ENCODE measurements around the gene NCF4. TPM values are rescaled to one million over a fixed set of nuclear protein-coding genes. Genes with fewer than 3 reads are reported as not detected.

NCF4 gene
- total and polyA plus RNA-seq, 4 donors: 6.5 to 42.4 (median 27.2) TPM

DNA sequence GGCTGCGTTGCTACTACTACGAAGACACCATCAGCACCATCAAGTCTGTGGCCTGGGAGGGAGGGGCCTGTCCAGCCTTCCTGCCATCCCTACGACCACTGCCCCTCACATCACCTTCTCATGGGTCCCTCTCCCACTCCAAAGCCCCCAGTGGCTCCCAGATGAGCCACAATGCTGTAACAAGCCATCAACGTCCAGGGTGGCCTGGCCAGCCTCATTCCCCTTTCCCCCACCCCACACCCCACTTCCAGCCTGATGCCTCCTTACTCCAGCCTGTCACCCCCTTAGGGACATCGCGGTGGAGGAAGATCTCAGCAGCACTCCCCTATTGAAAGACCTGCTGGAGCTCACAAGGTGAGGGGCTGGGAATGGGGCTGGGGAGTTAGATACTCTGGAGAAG, 14.9 kb downstream of the NCF4 start:
- WGBS, 2 donors: 71 to 79% methylated on average over 6 of the region's 6 CpGs

DNA sequence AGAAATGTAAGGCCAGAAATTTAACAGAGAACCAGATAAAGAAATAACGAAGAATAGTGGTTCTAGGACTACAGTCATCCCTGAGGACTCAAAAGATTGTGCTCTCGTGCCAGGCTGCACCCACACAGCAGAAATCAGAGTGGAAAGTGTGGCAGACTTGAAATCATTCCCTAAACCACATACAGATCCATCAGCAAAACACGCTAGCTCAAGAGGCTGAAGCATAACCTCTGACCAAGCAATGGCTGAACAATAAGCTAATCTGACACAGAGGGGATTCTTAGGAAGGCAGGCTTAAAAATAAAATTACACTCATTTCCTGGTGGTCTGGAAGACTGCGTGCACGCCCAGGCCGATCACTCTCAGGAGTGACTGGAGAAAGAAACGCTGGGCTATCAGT, 19.0 kb downstream of the NCF4 start:
- DNase-seq: no peak
- H3K27me3 ChIP-seq (ENCODE audit: control insufficient read depth in 1 of 2, insufficient read depth in 2 of 2, low read length in 1 of 2): peaks cover 0 to 3% of the 10 kb centered on the region in 2 donors
- peaks cover 6% of the 10 kb centered on the region for H3K9me3 ChIP-seq (ENCODE audit: control insufficient read depth, low read length)
- H3K4me1 ChIP-seq (ENCODE audit: control insufficient read depth in 1 of 2, insufficient read depth in 2 of 2, low read length in 2 of 2): no peaks in the 10 kb centered on the region
- 79 to 82% methylated on average over 7 of the region's 7 CpGs for WGBS, 2 donors
- intact Hi-C loops (cut with DNase I): no loop called here
- no peaks in the 10 kb centered on the region for H3K36me3 ChIP-seq (ENCODE audit: control insufficient read depth in 1 of 2, insufficient read depth in 2 of 2, low read length in 1 of 2)
- no peak overlapping the region for H3K27ac ChIP-seq (ENCODE audit: low read depth in 1 of 2, low read length in 2 of 2)
- no peak for ATAC-seq (ENCODE audit: low FRiP score)
- no peak overlapping the region for H3K4me3 ChIP-seq (ENCODE audit: low read length in 2 of 2)

More for the DNA sequence above, 14.9 kb downstream of the NCF4 start:
- Histone ChIP-seq H3K9me3 (ENCODE audit: control insufficient read depth, low read length) (peaks cover 5% of the 10 kb centered on the region), H3K27ac (ENCODE audit: low read depth in 1 of 2, low read length in 2 of 2) (no peak overlapping the region), H3K27me3 (ENCODE audit: control insufficient read depth in 1 of 2, insufficient read depth in 2 of 2, low read length in 1 of 2) (no peaks in the 10 kb centered on the region), H3K4me3 (ENCODE audit: low read length in 2 of 2) (no peak overlapping the region), H3K4me1 (ENCODE audit: control insufficient read depth in 1 of 2, insufficient read depth in 2 of 2, low read length in 2 of 2) (no peaks in the 10 kb centered on the region), H3K36me3 (ENCODE audit: control insufficient read depth in 1 of 2, insufficient read depth in 2 of 2, low read length in 1 of 2) (no peaks in the 10 kb centered on the region)
- intact Hi-C loops (cut with DNase I): no loop called here
- ATAC-seq (ENCODE audit: low FRiP score) (no peak), DNase-seq (no peak)

DNA sequence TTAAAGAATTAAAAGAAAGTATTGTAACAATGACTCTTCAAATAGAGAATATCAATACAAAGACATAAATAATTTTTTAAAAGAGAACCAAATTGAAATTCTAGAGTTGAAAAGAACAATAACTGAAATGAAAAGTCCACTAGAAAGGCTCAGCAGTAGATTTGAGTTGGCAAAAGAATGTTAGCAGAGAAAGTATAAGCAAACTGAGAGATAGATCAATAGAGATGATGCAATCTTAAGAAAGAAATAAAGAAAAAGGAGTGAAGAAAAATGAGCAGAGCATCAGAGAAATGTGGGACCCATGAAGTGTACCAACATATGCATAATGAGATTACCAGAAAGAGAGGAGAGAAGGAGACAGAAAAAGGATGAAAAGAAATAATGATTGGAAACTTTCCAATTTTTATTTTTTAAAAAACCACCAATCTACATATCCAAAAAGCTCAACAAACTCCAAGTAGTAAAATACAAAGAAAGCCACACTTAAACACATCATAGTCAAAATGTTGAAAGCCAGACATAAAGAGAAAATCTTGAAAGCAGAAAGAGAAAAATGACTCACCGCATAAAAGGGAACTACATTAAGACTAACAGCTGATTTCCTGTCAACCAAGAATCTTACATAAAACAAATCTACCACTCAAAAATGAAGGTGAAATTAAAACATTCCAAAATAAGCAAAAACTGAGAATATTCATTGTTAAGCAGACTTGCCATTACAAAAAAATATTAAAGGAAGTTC, 20.9 kb downstream of the NCF4 start:
- H3K4me3 ChIP-seq (ENCODE audit: low read length in 2 of 2): no peak overlapping the region
- ATAC-seq (ENCODE audit: low FRiP score) (no peak), DNase-seq (no peak)
- H3K36me3 ChIP-seq (ENCODE audit: control insufficient read depth in 1 of 2, insufficient read depth in 2 of 2, low read length in 1 of 2): no peaks in the 10 kb centered on the region
- H3K27ac ChIP-seq (ENCODE audit: low read depth in 1 of 2, low read length in 2 of 2): no peak overlapping the region
- WGBS, 2 donors: 83 to 91% methylated on average over 1 of the region's 1 CpG
- H3K4me1 ChIP-seq (ENCODE audit: control insufficient read depth in 1 of 2, insufficient read depth in 2 of 2, low read length in 2 of 2): no peaks in the 10 kb centered on the region
- peaks cover 9% of the 10 kb centered on the region for H3K9me3 ChIP-seq (ENCODE audit: control insufficient read depth, low read length)
- peaks cover 0 to 3% of the 10 kb centered on the region in 2 donors for H3K27me3 ChIP-seq (ENCODE audit: control insufficient read depth in 1 of 2, insufficient read depth in 2 of 2, low read length in 1 of 2)
- intact Hi-C loops (cut with DNase I): no loop called here

DNA sequence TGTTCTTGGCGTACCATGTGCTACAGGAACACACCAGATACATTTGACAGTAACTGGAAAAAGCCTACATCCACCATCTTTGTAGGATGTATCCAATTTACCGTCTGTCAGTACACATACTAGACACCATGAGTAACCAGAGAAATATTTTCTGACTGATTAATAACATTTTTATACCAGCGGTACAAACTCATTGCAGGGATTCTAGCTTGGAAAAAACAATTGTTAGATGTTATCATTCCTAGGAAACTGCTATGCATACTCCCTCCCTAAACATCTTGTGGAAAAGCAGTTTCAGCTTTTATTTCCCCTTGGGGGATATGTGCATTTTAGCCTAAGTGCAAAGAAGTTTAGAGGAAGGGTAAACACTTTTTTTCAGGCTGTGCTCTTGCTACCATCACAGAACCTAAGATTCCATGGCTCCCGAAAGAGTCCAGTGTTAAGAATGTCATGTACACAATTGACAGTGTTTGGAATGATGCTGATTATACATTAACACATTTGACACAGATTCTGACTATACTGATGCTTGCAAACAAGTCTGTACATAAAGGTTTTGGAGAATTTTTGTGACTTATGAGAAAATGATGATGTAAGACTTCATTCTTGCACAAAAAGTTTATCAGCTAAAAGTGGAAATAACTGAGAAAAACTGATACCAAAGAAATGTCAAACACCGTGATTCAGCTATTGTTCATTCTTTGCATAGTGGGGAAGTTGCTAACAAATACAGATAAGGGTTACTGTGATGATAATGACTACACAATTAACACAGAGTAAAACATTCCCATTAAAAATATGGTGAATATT, 23.7 kb downstream of the NCF4 start:
- Histone ChIP-seq H3K4me1 (ENCODE audit: control insufficient read depth in 1 of 2, insufficient read depth in 2 of 2, low read length in 2 of 2) (no peaks in the 10 kb centered on the region), H3K27me3 (ENCODE audit: control insufficient read depth in 1 of 2, insufficient read depth in 2 of 2, low read length in 1 of 2) (peaks cover 0 to 3% of the 10 kb centered on the region in 2 donors), H3K36me3 (ENCODE audit: control insufficient read depth in 1 of 2, insufficient read depth in 2 of 2, low read length in 1 of 2) (no peaks in the 10 kb centered on the region), H3K27ac (ENCODE audit: low read depth in 1 of 2, low read length in 2 of 2) (no peak overlapping the region), H3K9me3 (ENCODE audit: control insufficient read depth, low read length) (peaks cover 6% of the 10 kb centered on the region), H3K4me3 (ENCODE audit: low read length in 2 of 2) (no peak overlapping the region)
- DNase-seq (no peak), ATAC-seq (ENCODE audit: low FRiP score) (no peak)
- intact Hi-C loops (cut with DNase I): no loop called here
- 55 to 57% methylated on average over 5 of the region's 5 CpGs for WGBS, 2 donors

DNA sequence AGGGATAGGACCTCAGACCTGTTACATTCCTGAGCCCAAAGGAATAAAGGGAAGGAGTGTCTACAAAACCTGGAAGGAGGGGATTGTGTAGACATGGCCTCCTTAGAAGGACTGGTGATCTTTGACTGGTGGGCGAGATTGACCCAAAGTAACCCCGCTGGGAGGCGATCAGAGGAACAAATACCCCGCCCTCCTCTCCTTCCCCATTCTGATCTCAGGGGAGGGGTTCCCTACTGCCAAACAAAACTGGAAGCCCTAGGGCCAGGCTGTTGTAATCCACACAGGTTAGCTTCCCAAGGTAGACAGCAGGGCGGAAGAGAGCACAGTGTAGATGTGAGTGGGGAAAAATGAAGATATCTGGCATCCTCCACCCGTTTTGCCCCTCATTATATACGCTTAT, 24.7 kb downstream of the NCF4 start:
- 78 to 85% methylated on average over 7 of the region's 7 CpGs for WGBS, 2 donors
- H3K27me3 ChIP-seq (ENCODE audit: control insufficient read depth in 1 of 2, insufficient read depth in 2 of 2, low read length in 1 of 2): peaks cover 0 to 3% of the 10 kb centered on the region in 2 donors
- intact Hi-C loops (cut with DNase I): no loop called here
- no peak for DNase-seq
- no peaks in the 10 kb centered on the region for H3K36me3 ChIP-seq (ENCODE audit: control insufficient read depth in 1 of 2, insufficient read depth in 2 of 2, low read length in 1 of 2)
- H3K4me1 ChIP-seq (ENCODE audit: control insufficient read depth in 1 of 2, insufficient read depth in 2 of 2, low read length in 2 of 2): no peaks in the 10 kb centered on the region
- H3K9me3 ChIP-seq (ENCODE audit: control insufficient read depth, low read length): peaks cover 6% of the 10 kb centered on the region
- ATAC-seq (ENCODE audit: low FRiP score): no peak
- H3K27ac ChIP-seq (ENCODE audit: low read depth in 1 of 2, low read length in 2 of 2): no peak overlapping the region
- H3K4me3 ChIP-seq (ENCODE audit: low read length in 2 of 2): no peak overlapping the region

DNA sequence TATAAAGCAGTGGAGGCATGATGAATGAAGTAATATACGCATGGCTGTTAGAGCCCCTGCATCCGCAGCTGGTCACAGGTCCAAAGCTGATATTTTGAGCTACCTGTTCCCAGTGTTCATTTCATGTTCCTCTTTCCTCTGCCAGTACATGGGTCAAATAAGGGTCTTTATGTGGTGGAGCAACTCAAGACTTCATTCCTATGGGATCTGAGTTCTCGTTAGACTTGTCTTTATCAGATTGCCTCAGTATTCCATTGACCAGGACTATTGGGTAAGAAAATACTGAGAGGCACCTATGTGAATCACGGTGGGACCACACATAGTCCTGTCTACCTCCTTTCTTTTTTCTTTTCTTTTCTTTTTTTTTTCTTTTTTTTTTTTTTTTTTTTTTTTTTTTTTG, 25.2 kb downstream of the NCF4 start:
- 87% methylated on average over 4 of the region's 4 CpGs for WGBS, 2 donors
- Histone ChIP-seq H3K4me1 (ENCODE audit: control insufficient read depth in 1 of 2, insufficient read depth in 2 of 2, low read length in 2 of 2) (no peaks in the 10 kb centered on the region), H3K36me3 (ENCODE audit: control insufficient read depth in 1 of 2, insufficient read depth in 2 of 2, low read length in 1 of 2) (no peaks in the 10 kb centered on the region), H3K27ac (ENCODE audit: low read depth in 1 of 2, low read length in 2 of 2) (no peak overlapping the region), H3K4me3 (ENCODE audit: low read length in 2 of 2) (no peak overlapping the region), H3K27me3 (ENCODE audit: control insufficient read depth in 1 of 2, insufficient read depth in 2 of 2, low read length in 1 of 2) (peaks cover 0 to 3% of the 10 kb centered on the region in 2 donors), H3K9me3 (ENCODE audit: control insufficient read depth, low read length) (peaks cover 4% of the 10 kb centered on the region)
- DNase-seq (no peak), ATAC-seq (ENCODE audit: low FRiP score) (no peak)
- intact Hi-C loops (cut with DNase I): no loop called here

DNA sequence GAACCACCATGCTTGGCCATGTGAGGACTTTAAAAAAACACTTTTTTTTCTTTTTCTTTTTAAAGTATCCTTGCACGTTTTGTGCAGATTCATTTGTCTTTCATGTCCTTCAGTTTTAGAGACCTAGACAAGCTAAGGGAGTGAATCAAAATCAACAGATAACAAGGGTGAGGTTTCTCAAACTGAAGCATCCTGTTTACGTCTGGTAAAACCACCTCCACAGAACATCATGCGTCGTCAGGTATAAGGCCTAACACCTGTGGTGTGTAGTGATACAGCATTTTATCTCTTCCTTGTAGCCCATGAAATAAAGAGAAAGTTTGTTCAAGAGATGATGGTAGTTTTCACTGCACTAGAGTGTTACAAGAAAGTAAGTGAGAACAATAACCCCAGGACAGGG, 26.4 kb downstream of the NCF4 start:
- H3K27ac ChIP-seq (ENCODE audit: low read depth in 1 of 2, low read length in 2 of 2): no peak overlapping the region
- 73% methylated on average over 4 of the region's 4 CpGs for WGBS, 2 donors
- DNase-seq (no peak), ATAC-seq (ENCODE audit: low FRiP score) (no peak)
- no peaks in the 10 kb centered on the region for H3K36me3 ChIP-seq (ENCODE audit: control insufficient read depth in 1 of 2, insufficient read depth in 2 of 2, low read length in 1 of 2)
- no peak overlapping the region for H3K4me3 ChIP-seq (ENCODE audit: low read length in 2 of 2)
- peaks cover 4% of the 10 kb centered on the region for H3K9me3 ChIP-seq (ENCODE audit: control insufficient read depth, low read length)
- intact Hi-C loops (cut with DNase I): no loop called here
- no peaks in the 10 kb centered on the region for H3K4me1 ChIP-seq (ENCODE audit: control insufficient read depth in 1 of 2, insufficient read depth in 2 of 2, low read length in 2 of 2)
- H3K27me3 ChIP-seq (ENCODE audit: control insufficient read depth in 1 of 2, insufficient read depth in 2 of 2, low read length in 1 of 2): peaks cover 0 to 3% of the 10 kb centered on the region in 2 donors

DNA sequence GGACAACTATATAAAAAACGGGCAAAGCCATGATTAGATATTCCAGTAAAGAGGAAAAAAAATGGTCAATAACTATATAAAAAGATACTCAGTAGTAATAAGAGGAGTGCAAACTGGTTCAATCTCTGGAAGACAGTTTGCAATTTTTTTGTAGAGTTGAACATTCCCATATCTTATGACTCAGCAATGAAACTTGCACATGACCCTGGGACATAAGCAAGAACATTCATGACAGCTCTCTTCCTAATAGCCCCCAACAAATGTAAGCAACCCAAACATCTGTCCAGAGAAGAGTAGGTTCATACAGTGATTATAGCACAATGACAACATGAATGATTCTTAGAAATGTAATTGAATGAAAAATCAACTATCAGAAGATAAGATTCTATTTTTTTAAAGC, 30.8 kb downstream of the NCF4 start:
- intact Hi-C loops (cut with DNase I): no loop called here
- DNase-seq (no peak), ATAC-seq (ENCODE audit: low FRiP score) (no peak)
- Histone ChIP-seq H3K4me1 (ENCODE audit: control insufficient read depth in 1 of 2, insufficient read depth in 2 of 2, low read length in 2 of 2) (peaks cover 0 to 2% of the 10 kb centered on the region in 2 donors), H3K4me3 (ENCODE audit: low read length in 2 of 2) (no peak overlapping the region), H3K9me3 (ENCODE audit: control insufficient read depth, low read length) (peaks cover 6% of the 10 kb centered on the region), H3K36me3 (ENCODE audit: control insufficient read depth in 1 of 2, insufficient read depth in 2 of 2, low read length in 1 of 2) (no peaks in the 10 kb centered on the region), H3K27ac (ENCODE audit: low read depth in 1 of 2, low read length in 2 of 2) (no peak overlapping the region), H3K27me3 (ENCODE audit: control insufficient read depth in 1 of 2, insufficient read depth in 2 of 2, low read length in 1 of 2) (no peaks in the 10 kb centered on the region)
- WGBS, 2 donors: 47 to 53% methylated on average over 1 of the region's 1 CpG

DNA sequence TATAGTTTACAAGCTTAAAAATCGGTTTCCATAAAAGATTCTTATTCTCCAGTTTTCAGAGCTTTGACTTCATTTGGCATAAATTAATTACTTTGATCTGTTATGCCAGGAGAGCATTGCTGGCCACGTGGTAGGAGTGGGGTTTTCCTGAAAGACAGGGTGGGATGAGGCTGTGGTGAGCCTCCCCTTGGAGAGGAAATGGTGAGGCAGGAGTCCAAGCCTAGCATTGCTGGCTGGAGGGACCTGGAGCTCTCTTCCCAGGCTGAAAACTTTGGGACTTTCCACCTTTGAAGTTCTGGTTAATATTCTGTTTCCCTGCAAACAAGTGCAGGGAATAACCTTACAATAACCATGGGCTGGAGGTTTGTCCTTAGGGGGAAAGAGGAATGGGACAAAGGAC, 31.5 kb downstream of the NCF4 start:
- WGBS, 2 donors: 39 to 47% methylated on average over 2 of the region's 2 CpGs
- Histone ChIP-seq H3K27me3 (ENCODE audit: control insufficient read depth in 1 of 2, insufficient read depth in 2 of 2, low read length in 1 of 2) (no peaks in the 10 kb centered on the region), H3K4me3 (ENCODE audit: low read length in 2 of 2) (no peak overlapping the region), H3K27ac (ENCODE audit: low read depth in 1 of 2, low read length in 2 of 2) (no peak overlapping the region), H3K4me1 (ENCODE audit: control insufficient read depth in 1 of 2, insufficient read depth in 2 of 2, low read length in 2 of 2) (peaks cover 0 to 2% of the 10 kb centered on the region in 2 donors), H3K9me3 (ENCODE audit: control insufficient read depth, low read length) (peaks cover 6% of the 10 kb centered on the region), H3K36me3 (ENCODE audit: control insufficient read depth in 1 of 2, insufficient read depth in 2 of 2, low read length in 1 of 2) (no peaks in the 10 kb centered on the region)
- intact Hi-C loops (cut with DNase I): no loop called here
- ATAC-seq (ENCODE audit: low FRiP score) (no peak), DNase-seq (no peak)
